ENCODE results near the gene DLL4.

GRCh38 chr15:40934457-40934856 lies 5.3 kb downstream of the DLL4 start:
- TF ChIP-seq, protein P1, sequence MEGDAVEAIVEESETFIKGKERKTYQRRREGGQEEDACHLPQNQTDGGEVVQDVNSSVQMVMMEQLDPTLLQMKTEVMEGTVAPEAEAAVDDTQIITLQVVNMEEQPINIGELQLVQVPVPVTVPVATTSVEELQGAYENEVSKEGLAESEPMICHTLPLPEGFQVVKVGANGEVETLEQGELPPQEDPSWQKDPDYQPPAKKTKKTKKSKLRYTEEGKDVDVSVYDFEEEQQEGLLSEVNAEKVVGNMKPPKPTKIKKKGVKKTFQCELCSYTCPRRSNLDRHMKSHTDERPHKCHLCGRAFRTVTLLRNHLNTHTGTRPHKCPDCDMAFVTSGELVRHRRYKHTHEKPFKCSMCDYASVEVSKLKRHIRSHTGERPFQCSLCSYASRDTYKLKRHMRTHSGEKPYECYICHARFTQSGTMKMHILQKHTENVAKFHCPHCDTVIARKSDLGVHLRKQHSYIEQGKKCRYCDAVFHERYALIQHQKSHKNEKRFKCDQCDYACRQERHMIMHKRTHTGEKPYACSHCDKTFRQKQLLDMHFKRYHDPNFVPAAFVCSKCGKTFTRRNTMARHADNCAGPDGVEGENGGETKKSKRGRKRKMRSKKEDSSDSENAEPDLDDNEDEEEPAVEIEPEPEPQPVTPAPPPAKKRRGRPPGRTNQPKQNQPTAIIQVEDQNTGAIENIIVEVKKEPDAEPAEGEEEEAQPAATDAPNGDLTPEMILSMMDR (IDR thresholded peaks at IDR 0.05; ENCODE audit: low read depth, low read length, poor library complexity, severe bottlenecking), result no peak
- TF ChIP-seq EZH2phosphoT487 (IDR thresholded peaks at IDR 0.05; ENCODE audit: borderline replicate concordance, low read length), result no peak
